Suprapubic skin (tissue), 4 donors: ENCODE data around the gene ACOT7. TPM values are rescaled to one million over a fixed set of nuclear protein-coding genes. Genes with fewer than 3 reads are reported as not detected.

Experiments
- DNase-seq, 2 donors: peaks; one replicate each; pipeline ENCODE4 v3.0.0-alpha.2; 2019; ENCODE audit warnings: low spot score in 2 of 2
- H3K27ac ChIP-seq: fragments of 200-600 bp; sonication (generic); one replicate; pipeline ENCODE4 v1.5.1; 2019
- H3K27me3 ChIP-seq: fragments of 200-600 bp; sonication (generic); one replicate; pipeline ENCODE4 v1.5.1; 2019
- H3K36me3 ChIP-seq: fragments of 200-600 bp; sonication (generic); one replicate; pipeline ENCODE4 v1.5.1; 2019
- H3K4me1 ChIP-seq: fragments of 200-600 bp; sonication (generic); one replicate; pipeline ENCODE4 v1.5.1; 2019
- H3K4me3 ChIP-seq: fragments of 200-600 bp; sonication (generic); one replicate; pipeline ENCODE4 v1.5.1; 2019; ENCODE audit warnings: mild to moderate bottlenecking
- H3K9me3 ChIP-seq: fragments of 200-600 bp; sonication (generic); one replicate; pipeline ENCODE4 v1.5.1; 2019
- EP300 ChIP-seq: sonication (generic); formaldehyde crosslinking; IDR thresholded peaks from one replicate; pipeline ENCODE4 v1.6.1; 2017; ENCODE audit warnings: antibody characterized with exemption
- POLR2A ChIP-seq, 2 donors: fragments of 450-650 bp; IDR thresholded peaks; one replicate each; pipeline ENCODE4 v1.6.1; 2017; ENCODE audit warnings: antibody characterized with exemption in 2 of 2, mild to moderate bottlenecking in 2 of 2, moderate library complexity in 2 of 2
- POLR2AphosphoS5 ChIP-seq, 3 donors: sonication (generic); formaldehyde crosslinking; IDR thresholded peaks; one replicate each; pipeline ENCODE4 v1.6.1; 2017; ENCODE audit warnings: antibody characterized with exemption in 3 of 3
- WGBS: methylation state at CpG from one replicate; pipeline ENCODE4 v1.1.5; 2018; 5-methylcytosine and 5-hydroxymethylcytosine counted together
- total RNA-seq, 4 donors: library from RNA; depleted of rRNA; stranded (reverse); fragments of >200 nt; gene quantifications; one replicate each; pipeline ENCODE4 v1.1.0, GENCODE V29; 2016
- TF ChIP-seq, protein P1 (sequence below), 2 donors: fragments of 200-600 bp in 1 of 2; fragments of 450-650 bp in 1 of 2; sonication (generic) in 1 of 2; IDR thresholded peaks; one replicate each; pipeline ENCODE4 v1.5.1; 2016 to 2019; ENCODE audit warnings: antibody characterized with exemption in 2 of 2, mild to moderate bottlenecking in 1 of 2, moderate library complexity in 1 of 2

The ACOT7 gene
- total RNA-seq, 4 donors from 2014 or later: 8.4 to 40.5 (median 26.7) TPM

DNA sequence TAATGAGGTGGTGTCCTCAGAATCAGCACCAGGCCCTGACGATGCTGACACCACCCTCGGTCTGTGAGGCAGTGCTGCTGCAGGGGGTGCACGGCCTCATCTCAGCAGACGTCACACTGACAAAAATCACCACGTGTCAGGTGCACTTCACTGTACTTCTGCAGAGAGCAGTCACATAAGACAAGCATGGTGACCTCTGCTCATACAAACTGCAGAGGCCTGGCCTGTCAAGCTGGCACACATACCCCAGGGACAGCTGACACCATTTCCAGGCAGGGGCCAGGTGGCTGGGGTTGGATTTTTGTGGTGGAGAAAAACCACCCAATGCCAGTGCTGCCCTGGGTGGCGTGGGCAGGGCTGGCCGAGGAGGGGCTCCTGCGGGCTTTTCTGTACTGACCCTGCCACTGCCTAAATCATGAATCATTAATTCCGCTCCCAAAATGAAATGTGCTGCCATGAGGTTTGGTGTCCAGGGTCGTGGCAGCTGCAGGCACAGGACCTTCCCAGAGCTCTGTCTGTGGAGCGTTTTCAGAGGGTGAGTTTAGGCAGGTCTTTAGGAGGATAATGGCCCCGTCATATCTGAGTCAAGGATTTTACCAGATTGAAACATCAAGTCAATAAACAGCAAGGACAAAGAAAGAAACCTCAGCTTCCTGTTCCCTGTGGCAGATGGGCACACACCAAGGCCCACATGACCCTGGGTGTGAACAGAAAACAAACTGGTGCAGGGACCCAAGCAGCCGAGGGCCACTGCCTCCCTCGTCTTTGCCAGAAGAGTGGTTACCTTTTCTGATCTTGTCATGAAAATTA is 99.3 kb downstream of the ACOT7 start:
- 84% methylated on average over 13 of the region's 14 CpGs for WGBS
- Histone ChIP-seq H3K27me3 (no peaks in the 10 kb centered on the region), H3K4me3 (no peak overlapping the region), H3K4me1 (peaks cover 4% of the 10 kb centered on the region), H3K36me3 (peaks cover 13% of the 10 kb centered on the region), H3K9me3 (no peaks in the 10 kb centered on the region), H3K27ac (no peak overlapping the region)
- TF ChIP-seq POLR2A (IDR thresholded peaks at IDR 0.05) (no peak), POLR2AphosphoS5 (IDR thresholded peaks at IDR 0.05) (no peak), EP300 (no peak)
- TF ChIP-seq, protein P1, sequence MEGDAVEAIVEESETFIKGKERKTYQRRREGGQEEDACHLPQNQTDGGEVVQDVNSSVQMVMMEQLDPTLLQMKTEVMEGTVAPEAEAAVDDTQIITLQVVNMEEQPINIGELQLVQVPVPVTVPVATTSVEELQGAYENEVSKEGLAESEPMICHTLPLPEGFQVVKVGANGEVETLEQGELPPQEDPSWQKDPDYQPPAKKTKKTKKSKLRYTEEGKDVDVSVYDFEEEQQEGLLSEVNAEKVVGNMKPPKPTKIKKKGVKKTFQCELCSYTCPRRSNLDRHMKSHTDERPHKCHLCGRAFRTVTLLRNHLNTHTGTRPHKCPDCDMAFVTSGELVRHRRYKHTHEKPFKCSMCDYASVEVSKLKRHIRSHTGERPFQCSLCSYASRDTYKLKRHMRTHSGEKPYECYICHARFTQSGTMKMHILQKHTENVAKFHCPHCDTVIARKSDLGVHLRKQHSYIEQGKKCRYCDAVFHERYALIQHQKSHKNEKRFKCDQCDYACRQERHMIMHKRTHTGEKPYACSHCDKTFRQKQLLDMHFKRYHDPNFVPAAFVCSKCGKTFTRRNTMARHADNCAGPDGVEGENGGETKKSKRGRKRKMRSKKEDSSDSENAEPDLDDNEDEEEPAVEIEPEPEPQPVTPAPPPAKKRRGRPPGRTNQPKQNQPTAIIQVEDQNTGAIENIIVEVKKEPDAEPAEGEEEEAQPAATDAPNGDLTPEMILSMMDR (IDR thresholded peaks at IDR 0.05): no peak
- DNase-seq: no peak

GRCh38 chr1:6292102-6292501 is 101.5 kb downstream of the ACOT7 start:
- TF ChIP-seq, protein P1 (IDR thresholded peaks at IDR 0.05): no peak
- TF ChIP-seq POLR2AphosphoS5 (IDR thresholded peaks at IDR 0.05) (no peak), POLR2A (IDR thresholded peaks at IDR 0.05) (no peak), EP300 (no peak)
- Histone ChIP-seq H3K27ac (no peak overlapping the region), H3K36me3 (peaks cover 13% of the 10 kb centered on the region), H3K4me3 (no peak overlapping the region), H3K4me1 (peaks cover 18% of the 10 kb centered on the region), H3K9me3 (no peaks in the 10 kb centered on the region), H3K27me3 (no peaks in the 10 kb centered on the region)
- no peak for DNase-seq
- WGBS: 76% methylated on average over 8 of the region's 10 CpGs

DNA sequence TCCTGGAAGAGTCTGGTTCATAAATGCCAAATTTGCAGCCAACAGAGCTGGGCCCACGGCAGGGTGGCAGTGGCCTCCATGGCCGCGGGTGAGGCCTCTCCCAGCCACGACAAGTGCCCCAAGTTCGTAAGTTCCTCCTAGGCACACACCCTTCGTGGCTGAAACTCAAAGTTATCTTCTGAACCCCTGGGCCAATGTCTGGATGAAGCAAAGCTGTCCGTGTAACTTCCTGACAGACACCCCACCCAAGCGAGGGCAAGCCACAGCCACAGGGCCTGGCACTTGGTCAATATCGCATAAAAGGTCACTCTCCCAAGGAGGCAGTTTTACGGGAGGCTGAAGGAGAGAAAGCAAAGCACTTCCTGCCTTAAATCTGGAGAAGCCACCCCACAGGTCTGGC is 104.9 kb downstream of the ACOT7 start:
- Histone ChIP-seq H3K27me3 (no peaks in the 10 kb centered on the region), H3K9me3 (no peaks in the 10 kb centered on the region), H3K4me1 (peaks cover 21% of the 10 kb centered on the region), H3K36me3 (peaks cover 3% of the 10 kb centered on the region), H3K27ac (no peak overlapping the region), H3K4me3 (no peak overlapping the region)
- no peak for DNase-seq
- WGBS: 50% methylated on average over 7 of the region's 10 CpGs
- TF ChIP-seq POLR2A (IDR thresholded peaks at IDR 0.05): no peak
- TF ChIP-seq, protein P1 (IDR thresholded peaks at IDR 0.05): no peak
- no peak for TF ChIP-seq POLR2AphosphoS5 (IDR thresholded peaks at IDR 0.05)
- TF ChIP-seq EP300: no peak

DNA sequence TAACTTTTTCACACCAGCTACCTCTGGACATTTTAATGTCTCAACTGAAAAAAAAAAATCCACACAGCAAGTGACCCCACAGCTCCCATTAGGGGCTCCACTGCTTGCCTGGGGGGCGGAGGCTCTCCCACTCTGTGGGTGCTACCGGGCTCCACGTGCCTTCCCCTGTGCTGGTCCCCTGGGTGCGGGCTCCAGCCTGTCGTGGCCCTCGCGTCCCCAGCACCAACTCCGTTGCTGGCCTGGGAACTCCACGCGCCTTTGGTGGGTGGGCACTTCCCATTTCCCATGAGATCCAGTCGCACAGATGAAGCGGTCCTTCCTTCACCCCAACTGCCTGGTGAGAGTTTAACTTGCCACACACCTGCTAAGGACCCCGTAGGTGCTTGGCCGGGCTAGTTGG is 105.5 kb downstream of the ACOT7 start:
- H3K9me3 ChIP-seq: no peaks in the 10 kb centered on the region
- no peak for DNase-seq
- peaks cover 21% of the 10 kb centered on the region for H3K4me1 ChIP-seq
- no peak overlapping the region for H3K27ac ChIP-seq
- WGBS: 87% methylated on average over 3 of the region's 14 CpGs
- no peak overlapping the region for H3K4me3 ChIP-seq
- no peaks in the 10 kb centered on the region for H3K36me3 ChIP-seq
- no peak for TF ChIP-seq POLR2A (IDR thresholded peaks at IDR 0.05)
- TF ChIP-seq, protein P1 (IDR thresholded peaks at IDR 0.05): no peak
- TF ChIP-seq EP300: no peak
- no peak for TF ChIP-seq POLR2AphosphoS5 (IDR thresholded peaks at IDR 0.05)
- H3K27me3 ChIP-seq: no peaks in the 10 kb centered on the region

DNA sequence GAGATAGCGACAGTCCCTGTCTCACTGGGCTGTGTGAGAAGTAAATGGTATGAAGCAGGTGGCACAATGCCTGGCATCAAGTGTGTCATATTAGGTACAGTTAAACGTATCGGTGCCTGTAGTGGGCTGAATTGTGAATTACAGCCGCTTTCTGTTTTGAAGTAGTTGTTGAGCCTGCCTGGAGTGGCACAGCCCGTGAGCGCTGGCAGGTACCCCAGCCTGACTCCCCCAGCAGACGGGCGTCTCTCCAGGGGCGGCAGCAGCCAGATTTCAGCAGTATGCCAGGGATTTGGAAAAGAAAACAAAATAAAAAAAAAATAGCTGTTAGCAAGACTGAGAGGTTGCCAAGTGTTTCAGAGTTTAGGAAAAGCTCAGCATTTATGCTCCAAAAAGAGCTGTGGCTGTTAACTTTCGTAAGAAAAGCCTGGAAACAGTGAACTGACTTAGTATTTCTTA is 106.1 kb downstream of the ACOT7 start:
- WGBS: 56% methylated on average over 10 of the region's 10 CpGs
- Histone ChIP-seq H3K4me1 (peaks cover 21% of the 10 kb centered on the region), H3K27me3 (no peaks in the 10 kb centered on the region), H3K36me3 (no peaks in the 10 kb centered on the region), H3K4me3 (no peak overlapping the region), H3K9me3 (no peaks in the 10 kb centered on the region), H3K27ac (no peak overlapping the region)
- no peak for DNase-seq
- no peak for TF ChIP-seq POLR2A (IDR thresholded peaks at IDR 0.05)
- TF ChIP-seq, protein P1 (IDR thresholded peaks at IDR 0.05): no peak
- no peak for TF ChIP-seq EP300
- no peak for TF ChIP-seq POLR2AphosphoS5 (IDR thresholded peaks at IDR 0.05)
